Measurements from ENCODE around the gene ANKRD45.
"Not testable (repeated sequence)": the region's sequence is repeated elsewhere in the genome, so short reads cannot be mapped to it uniquely, and the experiment has no call there.

ANKRD45 gene

DNA sequence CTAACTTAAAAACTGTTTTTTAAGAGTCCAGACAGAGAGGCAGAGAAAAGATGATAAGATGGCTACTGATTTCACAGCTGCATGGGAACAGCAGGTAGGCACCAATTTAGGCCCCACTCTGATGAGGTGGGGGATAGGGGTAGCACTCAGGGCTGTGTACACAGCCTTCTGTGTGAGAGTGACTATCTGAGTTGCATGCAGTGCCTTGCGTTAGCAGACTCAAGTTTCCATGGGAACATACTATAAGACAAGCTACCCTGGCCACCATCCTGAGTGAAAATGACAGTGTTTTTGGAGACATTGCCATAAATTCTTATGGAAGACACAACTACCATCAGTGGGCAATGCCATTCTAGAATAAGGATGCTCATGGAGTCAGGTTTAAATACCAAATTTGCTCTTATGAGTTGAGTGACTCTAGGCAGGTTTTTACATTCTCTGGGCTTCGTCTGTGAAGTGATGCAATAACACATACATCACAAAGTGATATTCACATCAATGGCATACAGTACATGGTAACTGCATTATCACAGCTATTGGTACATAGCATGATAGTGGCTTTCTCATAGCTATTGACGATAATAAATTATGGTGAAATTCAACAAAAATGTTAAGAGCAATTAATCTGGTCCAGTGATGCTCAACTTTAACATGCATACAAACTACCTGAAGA, 97.3 kb downstream of the ANKRD45 start:
- DNase-seq (ENCODE audit: low spot score), result no peak

DNA sequence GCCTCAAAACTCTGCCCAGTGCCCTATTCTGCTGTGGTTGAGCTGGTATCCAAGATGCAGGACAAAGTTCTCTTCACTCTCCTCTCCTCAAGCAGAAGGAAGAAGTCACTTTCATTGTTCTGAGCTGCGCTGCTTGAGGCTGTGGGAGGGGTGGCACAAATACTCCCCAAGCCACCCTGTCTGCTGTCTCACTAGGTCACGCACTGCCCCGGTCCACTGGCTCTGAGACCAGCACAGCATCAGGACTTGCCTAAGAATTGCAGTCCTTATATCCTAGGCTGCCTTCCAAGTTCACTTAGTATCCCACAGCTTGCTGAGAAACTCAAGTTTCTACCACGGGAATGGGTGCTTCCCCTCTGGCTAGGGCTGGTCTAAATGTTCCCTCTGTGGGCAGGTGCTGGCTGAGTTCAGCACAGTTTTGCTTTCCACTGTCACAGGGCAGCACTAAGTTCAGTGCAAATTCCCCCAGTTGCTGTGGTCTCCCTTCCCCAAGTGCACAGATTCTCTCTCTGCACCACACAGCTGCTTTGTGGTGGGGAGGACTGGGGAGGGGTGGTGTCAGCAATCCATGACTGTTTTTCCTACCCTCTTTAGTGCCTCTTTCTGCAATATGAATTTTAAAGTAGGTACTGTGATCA, 99.2 kb downstream of the ANKRD45 start:
- no peak for DNase-seq (ENCODE audit: low spot score)

- DNase-seq (ENCODE audit: low spot score), result no peak
These were observed 101.2 kb downstream of the ANKRD45 start for GRCh38 chr1:173568483-173568882.

GRCh38 chr1:173563846-173564245, 105.8 kb downstream of the ANKRD45 start:
- DNase-seq (ENCODE audit: low spot score), result not testable (repeated sequence)

DNA sequence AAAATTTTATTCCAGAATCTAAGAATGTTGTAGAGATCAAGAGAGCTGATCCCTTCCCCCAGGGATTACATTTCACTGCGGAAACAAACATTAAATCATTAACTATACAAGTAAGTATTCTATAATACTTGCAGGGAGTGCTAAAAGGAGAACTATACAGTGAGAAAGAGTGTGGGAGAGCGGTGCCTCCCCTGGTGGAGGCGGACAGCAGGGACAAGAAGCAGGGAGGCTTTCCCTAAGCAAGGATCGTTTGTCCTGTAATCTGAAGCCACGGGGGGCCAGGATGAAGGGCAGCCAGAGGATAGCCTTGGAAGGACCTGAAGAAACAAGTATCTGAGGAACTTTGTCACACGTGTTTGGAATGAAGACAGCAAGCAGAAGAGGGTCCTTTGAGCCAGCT, 106.8 kb downstream of the ANKRD45 start:
- DNase-seq (ENCODE audit: low spot score), result no peak

GRCh38 chr1:173561263-173561662, 108.4 kb downstream of the ANKRD45 start:
- DNase-seq (ENCODE audit: low spot score), result no peak

DNA sequence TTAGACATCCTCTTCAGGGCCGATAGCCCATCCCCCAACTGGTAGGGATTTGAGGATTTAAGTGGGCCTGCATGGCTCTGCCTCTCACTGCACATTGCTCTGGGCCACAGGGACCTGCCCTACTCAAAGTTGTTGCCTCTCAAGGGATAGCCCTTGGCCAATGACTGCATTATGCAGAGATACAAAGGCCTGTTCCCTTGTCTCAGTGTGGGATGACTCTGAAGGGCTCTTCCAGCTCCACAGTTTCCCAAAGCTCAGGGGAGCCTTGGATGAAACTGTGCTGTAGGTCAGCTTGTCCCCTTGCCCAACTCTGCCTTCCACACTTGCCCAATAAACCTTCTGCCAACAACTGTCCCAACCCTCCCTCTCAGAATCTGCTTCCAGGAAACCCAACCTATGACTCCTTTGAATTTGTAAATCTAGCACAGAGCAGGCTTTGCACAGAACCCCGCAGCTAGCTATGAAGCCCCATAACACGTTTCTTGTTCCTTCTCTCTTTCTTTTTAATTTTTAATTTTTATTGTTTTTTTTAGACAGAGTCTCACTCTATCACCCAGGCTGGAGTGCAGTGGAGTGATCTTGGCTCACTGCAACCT, 109.3 kb downstream of the ANKRD45 start:
- no peak for DNase-seq (ENCODE audit: low spot score)

Data from hematopoietic multipotent progenitor cell treated with erythropoietin and hydrocortisone succinate and interleukin-3 and kit ligand, for 15 days (in vitro differentiated cells).